NT2/D1 (cell line): ENCODE results near the gene YBX1.
"Not testable (repeated sequence)": the region's sequence is repeated elsewhere in the genome, so short reads cannot be mapped to it uniquely, and the experiment has no call there.

Experiments used
- DNase-seq: peaks from one replicate; pipeline ENCODE4 v3.0.0-alpha.2; 2011; ENCODE audit warnings: low read depth, low spot score
- H3K27me3 ChIP-seq: 2 replicates; pipeline ENCODE4 v1.6.0; 2011; ENCODE audit warnings: mild to moderate bottlenecking; ENCODE audit not compliant: insufficient read length, insufficient read depth
- H3K36me3 ChIP-seq: 2 replicates; pipeline ENCODE4 v1.6.1; 2011; ENCODE audit warnings: mild to moderate bottlenecking, low read length, mixed read lengths; ENCODE audit not compliant: insufficient read depth, insufficient read length
- H3K4me1 ChIP-seq: 2 replicates; pipeline ENCODE4 v1.5.1; 2011; ENCODE audit not compliant: insufficient read depth, insufficient read length
- H3K4me3 ChIP-seq: 2 replicates; pipeline ENCODE4 v1.5.1; 2011; ENCODE audit warnings: low read depth; ENCODE audit not compliant: insufficient read length
- H3K9ac ChIP-seq: 2 replicates; pipeline ENCODE4 v1.6.0; 2011; ENCODE audit warnings: low read depth; ENCODE audit not compliant: insufficient read length
- H3K9me3 ChIP-seq: 2 replicates; pipeline ENCODE4 v1.5.1; 2011; ENCODE audit warnings: mild to moderate bottlenecking, low read length; ENCODE audit not compliant: insufficient read depth
- SUZ12 ChIP-seq: IDR thresholded peaks from 2 replicates; pipeline ENCODE4 v1.6.1; 2011; ENCODE audit not compliant: insufficient read length, insufficient read depth; ENCODE audit errors: extremely low read depth
- YY1 ChIP-seq: IDR thresholded peaks from 2 replicates; pipeline ENCODE4 v1.6.1; 2011; ENCODE audit not compliant: insufficient read length, insufficient read depth
- ZNF274 ChIP-seq: IDR thresholded peaks from 2 replicates; pipeline ENCODE4 v1.6.1; 2011; ENCODE audit warnings: mild to moderate bottlenecking, low read depth, low read length

The YBX1 gene

DNA sequence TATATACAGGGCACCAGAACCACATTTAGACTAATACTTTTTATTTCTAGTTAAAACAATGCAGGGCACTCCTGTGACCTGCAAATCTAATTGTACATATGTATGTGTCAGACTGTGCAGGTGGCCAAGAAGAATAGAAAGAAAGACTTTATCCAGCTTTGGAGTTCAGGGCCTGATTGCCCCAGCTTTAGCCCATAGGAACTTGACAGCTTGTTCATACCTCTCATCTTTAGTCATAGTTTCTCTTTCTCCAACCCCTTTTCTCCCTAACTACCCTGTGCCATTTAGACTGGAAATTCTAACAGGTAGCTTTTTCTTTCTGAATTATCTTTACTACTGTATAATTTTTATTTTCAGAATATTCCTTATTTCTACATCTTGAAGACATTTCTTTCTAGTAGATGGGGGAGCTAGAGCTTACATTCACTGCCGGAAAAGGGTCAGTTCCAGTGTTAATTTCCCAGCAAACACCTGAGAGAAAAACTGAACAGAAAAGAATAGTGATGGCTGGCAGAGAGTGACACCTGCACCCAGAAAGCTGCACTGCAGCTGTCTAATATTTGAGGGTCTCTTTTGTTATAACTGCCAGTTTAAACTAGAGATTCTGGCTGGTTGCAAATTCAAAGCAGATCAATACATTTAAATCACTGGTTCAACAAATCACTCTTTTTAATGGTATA, 8.4 kb downstream of the YBX1 start:
- H3K9ac ChIP-seq = no peak overlapping the region
- peaks cover 84% of the 10 kb centered on the region for H3K36me3 ChIP-seq
- no peaks in the 10 kb centered on the region for H3K9me3 ChIP-seq
- no peak for TF ChIP-seq ZNF274
- no peak for TF ChIP-seq YY1
- TF ChIP-seq SUZ12 = no peak
- no peak for DNase-seq
- no peak overlapping the region for H3K4me3 ChIP-seq
- H3K4me1 ChIP-seq = no peaks in the 10 kb centered on the region
- no peaks in the 10 kb centered on the region for H3K27me3 ChIP-seq

- no peaks in the 10 kb centered on the region for H3K9me3 ChIP-seq
- H3K4me1 ChIP-seq = no peaks in the 10 kb centered on the region
- DNase-seq = no peak
- H3K9ac ChIP-seq = no peak overlapping the region
- no peaks in the 10 kb centered on the region for H3K27me3 ChIP-seq
- H3K36me3 ChIP-seq = peaks cover 84% of the 10 kb centered on the region
- H3K4me3 ChIP-seq = no peak overlapping the region
- TF ChIP-seq SUZ12 = no peak
- no peak for TF ChIP-seq ZNF274
- no peak for TF ChIP-seq YY1
Observed at GRCh38 chr1:42691157-42691498, 8.9 kb downstream of the YBX1 start.

GRCh38 chr1:42692461-42692860, 10.2 kb downstream of the YBX1 start:
- Histone ChIP-seq H3K9ac (no peak overlapping the region), H3K36me3 (peaks cover 85% of the 10 kb centered on the region)

DNA sequence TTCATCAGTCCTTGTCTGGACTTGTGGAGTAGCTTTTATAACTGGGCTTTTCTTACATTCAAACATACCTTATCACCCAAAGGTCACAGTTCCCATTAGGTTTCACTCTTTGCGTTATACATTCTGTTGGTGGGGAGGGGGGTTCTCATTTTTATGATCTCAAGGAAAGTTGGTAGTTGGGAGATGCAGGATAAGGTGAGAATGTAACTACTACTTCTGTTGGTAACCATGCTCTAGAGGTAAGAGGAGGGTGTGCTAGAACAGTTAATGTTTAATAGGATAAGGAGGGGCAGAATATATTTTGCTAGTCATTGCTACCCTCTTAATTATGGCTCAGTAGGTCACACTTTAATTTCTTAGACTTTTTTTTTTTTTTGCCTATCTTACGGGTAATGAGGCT, 10.7 kb downstream of the YBX1 start:
- Histone ChIP-seq H3K4me1 (no peaks in the 10 kb centered on the region), H3K27me3 (no peaks in the 10 kb centered on the region), H3K9ac (no peak overlapping the region), H3K36me3 (peaks cover 85% of the 10 kb centered on the region), H3K4me3 (no peak overlapping the region), H3K9me3 (no peaks in the 10 kb centered on the region)
- no peak for TF ChIP-seq SUZ12
- no peak for TF ChIP-seq ZNF274
- no peak for TF ChIP-seq YY1
- DNase-seq = no peak

More at GRCh38 chr1:42692461-42692860, 10.2 kb downstream of the YBX1 start:
- Histone ChIP-seq H3K9me3 (no peaks in the 10 kb centered on the region), H3K4me3 (no peak overlapping the region), H3K27me3 (no peaks in the 10 kb centered on the region), H3K4me1 (no peaks in the 10 kb centered on the region)
- no peak for DNase-seq
- TF ChIP-seq ZNF274 (no peak), YY1 (no peak), SUZ12 (no peak)

GRCh38 chr1:42698081-42698813, 16.0 kb downstream of the YBX1 start:
- no peak for TF ChIP-seq SUZ12
- TF ChIP-seq ZNF274 = no peak
- no peak for TF ChIP-seq YY1
- no peak for DNase-seq

GRCh38 chr1:42700006-42700405, 17.8 kb downstream of the YBX1 start:
- no peak for DNase-seq

More at GRCh38 chr1:42698081-42698813, 16.0 kb downstream of the YBX1 start:
- Histone ChIP-seq H3K9ac (no peak overlapping the region), H3K9me3 (no peaks in the 10 kb centered on the region), H3K4me1 (no peaks in the 10 kb centered on the region), H3K4me3 (no peak overlapping the region), H3K27me3 (no peaks in the 10 kb centered on the region), H3K36me3 (peaks cover 96% of the 10 kb centered on the region)

GRCh38 chr1:42703888-42704464, 21.8 kb downstream of the YBX1 start:
- no peak overlapping the region for H3K9ac ChIP-seq
- DNase-seq = no peak
- H3K4me3 ChIP-seq = no peak overlapping the region
- H3K4me1 ChIP-seq = no peaks in the 10 kb centered on the region
- H3K9me3 ChIP-seq = no peaks in the 10 kb centered on the region
- no peak for TF ChIP-seq YY1
- TF ChIP-seq SUZ12 = no peak
- no peak for TF ChIP-seq ZNF274
- peaks cover 92% of the 10 kb centered on the region for H3K36me3 ChIP-seq
- no peaks in the 10 kb centered on the region for H3K27me3 ChIP-seq

More at GRCh38 chr1:42700006-42700405, 17.8 kb downstream of the YBX1 start:
- H3K4me1 ChIP-seq = no peaks in the 10 kb centered on the region
- TF ChIP-seq YY1 = no peak
- H3K9me3 ChIP-seq = no peaks in the 10 kb centered on the region
- H3K27me3 ChIP-seq = no peaks in the 10 kb centered on the region
- H3K9ac ChIP-seq = no peak overlapping the region
- H3K36me3 ChIP-seq = peaks cover 95% of the 10 kb centered on the region
- no peak overlapping the region for H3K4me3 ChIP-seq

- not testable (repeated sequence) for H3K9ac ChIP-seq, H3K27me3 ChIP-seq, H3K4me3 ChIP-seq, H3K9me3 ChIP-seq, DNase-seq, H3K4me1 ChIP-seq
- H3K36me3 ChIP-seq = peaks cover 56% of the 10 kb centered on the region
Observed at GRCh38 chr1:42712808-42713207, 30.6 kb downstream of the YBX1 start.
